GM06990 (cell line): Measurements from ENCODE around the gene RPL4.

Source experiments
- DNase-seq: peaks from one replicate; pipeline ENCODE4 v3.0.0-alpha.2; 2011; ENCODE audit not compliant: insufficient read length; ENCODE audit errors: extremely low read depth
- H3K27me3 ChIP-seq: replicated peaks from 2 replicates; pipeline ENCODE4 v1.6.0; 2011; ENCODE audit warnings: low read length; ENCODE audit not compliant: control insufficient read depth, insufficient read depth
- H3K36me3 ChIP-seq: 2 replicates; pipeline ENCODE4 v1.5.1; 2011; ENCODE audit warnings: low read length; ENCODE audit not compliant: control insufficient read depth, insufficient read depth
- H3K4me3 ChIP-seq: replicated peaks from 2 replicates; pipeline ENCODE4 v1.5.1; 2011; ENCODE audit warnings: low read depth, mild to moderate bottlenecking, control low read depth, low read length
- TF ChIP-seq, protein P1 (sequence below): IDR thresholded peaks from 2 replicates; pipeline ENCODE4 v1.5.1; 2011; ENCODE audit warnings: low read length, control low read depth, mild to moderate bottlenecking, inconsistent platforms; ENCODE audit not compliant: insufficient read depth, poor library complexity, severe bottlenecking

RPL4 gene

DNA sequence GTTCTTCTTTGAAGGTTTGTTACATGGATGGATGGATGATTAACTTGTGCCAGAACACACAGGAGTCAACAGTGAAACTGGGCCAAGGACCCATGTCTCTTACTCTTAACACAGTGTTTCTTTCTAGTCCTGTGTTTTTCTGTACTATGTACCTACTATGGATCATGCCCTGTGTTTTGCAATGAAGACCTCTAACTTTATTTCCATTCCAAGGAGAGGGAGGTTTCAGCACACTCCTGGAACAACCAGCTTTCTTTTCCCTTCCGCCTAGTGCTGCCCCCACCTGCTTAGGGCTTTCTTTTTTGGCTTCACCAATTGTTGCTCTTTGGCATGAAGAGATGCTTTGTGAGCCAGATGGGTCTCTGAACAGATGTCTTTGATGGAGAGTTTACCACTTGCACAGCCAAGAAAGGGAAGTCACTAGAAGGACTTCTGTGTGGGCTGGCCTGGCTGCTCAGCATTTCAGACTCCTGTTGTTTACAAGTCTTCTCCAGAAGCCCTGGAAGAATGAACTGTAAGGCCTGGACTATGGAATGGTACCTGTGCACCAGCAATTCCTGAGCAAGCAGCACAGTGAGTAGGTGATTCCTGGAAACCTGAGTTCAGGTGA is 51.6 kb downstream of the RPL4 start:
- H3K4me3 ChIP-seq: no peak overlapping the region
- peaks cover 4% of the 10 kb centered on the region for H3K36me3 ChIP-seq
- no peak for DNase-seq
- TF ChIP-seq, protein P1, sequence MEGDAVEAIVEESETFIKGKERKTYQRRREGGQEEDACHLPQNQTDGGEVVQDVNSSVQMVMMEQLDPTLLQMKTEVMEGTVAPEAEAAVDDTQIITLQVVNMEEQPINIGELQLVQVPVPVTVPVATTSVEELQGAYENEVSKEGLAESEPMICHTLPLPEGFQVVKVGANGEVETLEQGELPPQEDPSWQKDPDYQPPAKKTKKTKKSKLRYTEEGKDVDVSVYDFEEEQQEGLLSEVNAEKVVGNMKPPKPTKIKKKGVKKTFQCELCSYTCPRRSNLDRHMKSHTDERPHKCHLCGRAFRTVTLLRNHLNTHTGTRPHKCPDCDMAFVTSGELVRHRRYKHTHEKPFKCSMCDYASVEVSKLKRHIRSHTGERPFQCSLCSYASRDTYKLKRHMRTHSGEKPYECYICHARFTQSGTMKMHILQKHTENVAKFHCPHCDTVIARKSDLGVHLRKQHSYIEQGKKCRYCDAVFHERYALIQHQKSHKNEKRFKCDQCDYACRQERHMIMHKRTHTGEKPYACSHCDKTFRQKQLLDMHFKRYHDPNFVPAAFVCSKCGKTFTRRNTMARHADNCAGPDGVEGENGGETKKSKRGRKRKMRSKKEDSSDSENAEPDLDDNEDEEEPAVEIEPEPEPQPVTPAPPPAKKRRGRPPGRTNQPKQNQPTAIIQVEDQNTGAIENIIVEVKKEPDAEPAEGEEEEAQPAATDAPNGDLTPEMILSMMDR: no peak
- no peaks in the 10 kb centered on the region for H3K27me3 ChIP-seq

GRCh38 chr15:66452420-66452819 is 52.2 kb downstream of the RPL4 start:
- no peak for DNase-seq
- Histone ChIP-seq H3K36me3 (peaks cover 4% of the 10 kb centered on the region), H3K4me3 (no peak overlapping the region), H3K27me3 (no peaks in the 10 kb centered on the region)
- TF ChIP-seq, protein P1: no peak
